HCT116 (cell line): ENCODE measurements around the gene TAF6L. TPM values are rescaled to one million over a fixed set of nuclear protein-coding genes. Genes with fewer than 3 reads are reported as not detected.

Experiments
- ATAC-seq: fragments of 200-7000 bp; cut with Tn5 transposase; 2 replicates; pipeline ENCODE4 v1.9.1; 2020; ENCODE audit warnings: mild to moderate bottlenecking, moderate library complexity
- BruUV-seq: library from RNA; stranded (reverse); fragments of 400-500 nt; replicated peaks from 2 replicates; lab custom pipeline; 2021; lab: Mats Ljungman, UMichigan
- CTCF ChIA-PET: fragments of 300-600 bp; sonication (Branson Sonifier 250); formaldehyde crosslinking; loops from one replicate; lab custom pipeline; 2021; ENCODE audit warnings: antibody characterized with exemption; lab: Charles Lee
- POLR2A ChIA-PET: fragments of 300-600, 350-600 bp; sonication (Branson Sonifier 250); formaldehyde crosslinking; loops from one replicate; lab custom pipeline; 2021; ENCODE audit warnings: antibody characterized with exemption; lab: Charles Lee
- RAD21 ChIA-PET, 2 experiments: fragments of 300-600 bp; sonication (Branson Sonifier 250); formaldehyde crosslinking; loops; one replicate each; lab custom pipeline; 2023; ENCODE audit warnings: low total read pairs in 2 of 2; ENCODE audit not compliant: uncharacterized antibody in 2 of 2, unreplicated experiment in 2 of 2, low non-redundant PET in 1 of 2; lab: Charles Lee
- DNase-seq: peaks from one replicate; pipeline ENCODE4 v3.0.0-alpha.2; 2010; ENCODE audit warnings: low read depth, low spot score
- H2AFZ ChIP-seq: fragments of 200-600 bp; shearing (Covaris generic), sonication (generic); 2 replicates; pipeline ENCODE4 v1.6.1; 2017; ENCODE audit warnings: low read depth, mixed run types, mixed read lengths, antibody characterized with exemption, low read length; ENCODE audit not compliant: poor library complexity, severe bottlenecking
- H3K27ac ChIP-seq: 2 replicates; pipeline ENCODE4 v1.5.1; 2012; ENCODE audit warnings: low read depth, low read length
- H3K27me3 ChIP-seq: fragments of 200-600 bp; sonication (generic); 2 replicates; pipeline ENCODE4 v1.6.1; 2016; ENCODE audit warnings: mixed run types, low read length, mixed read lengths; ENCODE audit not compliant: insufficient read depth
- H3K36me3 ChIP-seq, 2 experiments: fragments of 200-500 bp in 1 of 2; fragments of 200-600 bp in 1 of 2; sonication (Bioruptor generic) in 1 of 2; sonication (generic) in 1 of 2; 2 replicates each; pipeline versions ENCODE4 v1.5.1 to v1.6.1; 2014 to 2016; ENCODE audit warnings: low read length in 2 of 2, inconsistent platforms in 1 of 2, mixed read lengths in 1 of 2, mixed run types in 1 of 2; ENCODE audit not compliant: insufficient read depth in 2 of 2, control insufficient read depth in 1 of 2
- H3K4me1 ChIP-seq, 2 experiments: fragments of 200-600 bp in 1 of 2; sonication (generic) in 1 of 2; 2 replicates each; pipeline versions ENCODE4 v1.5.1 to v1.6.1; 2012 to 2017; ENCODE audit warnings: low read length in 2 of 2, inconsistent platforms in 1 of 2, mild to moderate bottlenecking in 1 of 2, mixed read lengths in 1 of 2, mixed run types in 1 of 2, moderate library complexity in 1 of 2; ENCODE audit not compliant: insufficient read depth in 2 of 2, control insufficient read depth in 1 of 2
- H3K4me2 ChIP-seq: fragments of 200-600 bp; sonication (generic); 2 replicates; pipeline ENCODE4 v1.6.1; 2017; ENCODE audit warnings: mixed run types, low read length, mixed read lengths
- H3K4me3 ChIP-seq, 2 experiments: fragments of 200-600 bp in 1 of 2; sonication (generic) in 1 of 2; replicated peaks in 1 of 2; 2 replicates each; pipeline ENCODE4 v1.5.1; 2011 to 2016; ENCODE audit warnings: low read length in 2 of 2, control low read depth in 1 of 2, low read depth in 1 of 2, mild to moderate bottlenecking in 1 of 2, mixed read lengths in 1 of 2, mixed run types in 1 of 2
- H3K79me2 ChIP-seq: fragments of 200-600 bp; sonication (generic); 2 replicates; pipeline ENCODE4 v1.6.1; 2017; ENCODE audit warnings: mild to moderate bottlenecking, mixed run types, low read length, moderate library complexity, mixed read lengths; ENCODE audit not compliant: insufficient read depth
- H3K9ac ChIP-seq: fragments of 200-600 bp; sonication (generic); 2 replicates; pipeline ENCODE4 v1.6.1; 2016; ENCODE audit warnings: low read length, mixed read lengths
- H3K9me2 ChIP-seq: fragments of 200-600 bp; sonication (generic), shearing (Covaris generic); 2 replicates; pipeline ENCODE4 v1.6.1; 2017; ENCODE audit warnings: mixed run types, mild to moderate bottlenecking, moderate library complexity; ENCODE audit not compliant: insufficient read depth
- H3K9me3 ChIP-seq, 2 experiments: fragments of 200-500 bp in 1 of 2; fragments of 200-600 bp in 1 of 2; sonication (Bioruptor generic) in 1 of 2; sonication (generic) in 1 of 2; 2 replicates each; pipeline ENCODE4 v1.6.1; 2014 to 2017; ENCODE audit warnings: low read length in 2 of 2, mixed read lengths in 2 of 2, inconsistent platforms in 1 of 2, low read depth in 1 of 2, mild to moderate bottlenecking in 1 of 2, mixed run types in 1 of 2, moderate library complexity in 1 of 2; ENCODE audit not compliant: control insufficient read depth in 1 of 2, insufficient read depth in 1 of 2
- H4K20me1 ChIP-seq: fragments of 200-600 bp; sonication (generic), shearing (Covaris generic); 2 replicates; pipeline ENCODE4 v1.6.1; 2017; ENCODE audit warnings: mixed run types, mild to moderate bottlenecking, moderate library complexity; ENCODE audit not compliant: insufficient read depth
- ATF3 ChIP-seq: IDR thresholded peaks from 2 replicates; pipeline ENCODE4 v1.6.1; 2012
- CBX3 ChIP-seq: IDR thresholded peaks from 2 replicates; pipeline ENCODE4 v1.6.1; 2012; ENCODE audit warnings: low read depth
- CEBPB ChIP-seq: IDR thresholded peaks from 2 replicates; pipeline ENCODE4 v1.6.1; 2012; ENCODE audit warnings: low read depth
- CTCF ChIP-seq, 3 experiments: fragments of 200-600 bp in 1 of 3; sonication (generic) in 1 of 3; IDR thresholded peaks in 2 of 3; conservative IDR thresholded peaks in 1 of 3; 2 replicates each; pipeline ENCODE4 v1.5.1; 2012 to 2017; ENCODE audit warnings: low read depth in 2 of 3, low read length in 2 of 3, antibody characterized with exemption in 1 of 3, borderline replicate concordance in 1 of 3, control low read depth in 1 of 3, mild to moderate bottlenecking in 1 of 3, mixed read lengths in 1 of 3, mixed run types in 1 of 3, moderate library complexity in 1 of 3; ENCODE audit not compliant: insufficient read depth in 1 of 3
- ELF1 ChIP-seq: IDR thresholded peaks from 2 replicates; pipeline ENCODE4 v1.6.1; 2012; ENCODE audit warnings: low read depth, borderline replicate concordance
- FOSL1 ChIP-seq: IDR thresholded peaks from 2 replicates; pipeline ENCODE4 v1.6.1; 2012; ENCODE audit warnings: low read depth
- JUND ChIP-seq: IDR thresholded peaks from 2 replicates; pipeline ENCODE4 v1.6.1; 2012
- MAX ChIP-seq: IDR thresholded peaks from 2 replicates; pipeline ENCODE4 v1.6.1; 2012
- RAD21 ChIP-seq: IDR thresholded peaks from 2 replicates; pipeline ENCODE4 v1.6.1; 2012; ENCODE audit warnings: low read depth, mild to moderate bottlenecking
- REST ChIP-seq: IDR thresholded peaks from 2 replicates; pipeline ENCODE4 v1.6.1; 2012; ENCODE audit warnings: low read depth
- SIN3A ChIP-seq: IDR thresholded peaks from 2 replicates; pipeline ENCODE4 v1.6.1; 2012; ENCODE audit warnings: low read depth
- SP1 ChIP-seq: IDR thresholded peaks from 2 replicates; pipeline ENCODE4 v1.6.1; 2012; ENCODE audit warnings: low read depth
- SRF ChIP-seq: IDR thresholded peaks from 2 replicates; pipeline ENCODE4 v1.6.1; 2012; ENCODE audit warnings: low read depth
- YY1 ChIP-seq: IDR thresholded peaks from 2 replicates; pipeline ENCODE4 v1.6.1; 2011; ENCODE audit warnings: low read length, low read depth, moderate library complexity, mild to moderate bottlenecking; ENCODE audit not compliant: insufficient replicate concordance; ENCODE audit errors: extremely low read depth
- ZFX ChIP-seq: fragments of 450-650 bp; IDR thresholded peaks from 2 replicates; pipeline ENCODE4 v1.6.1; 2017
- ZNF274 ChIP-seq: fragments of 200-500 bp; sonication (Bioruptor generic); IDR thresholded peaks from 2 replicates; pipeline ENCODE4 v1.6.1; 2014; ENCODE audit warnings: mild to moderate bottlenecking, low read depth, low read length, inconsistent platforms
- intact Hi-C: fragments of 100-400 bp; cut with micrococcal nuclease; formaldehyde crosslinking; loops from 2 replicates; pipeline ENCODE4 v1.10.0; 2022
- total RNA-seq: library from RNA; stranded (reverse); gene quantifications from one replicate; pipeline ENCODE4 v1.2.1, GENCODE V29; 2021; ENCODE audit not compliant: unreplicated experiment

Gene TAF6L
- total RNA-seq, 1 experiment from 2014 or later = 24.2 TPM

GRCh38 chr11:62817129-62817528, 45.9 kb downstream of the TAF6L start:
- CTCF ChIA-PET = interaction anchor here (0.8 kb wide), 1 partner anchor 12 kb away, joined by 3 read pairs; no protein-coding TSS in a partner anchor
- Histone ChIP-seq H3K36me3 (peaks cover 0 to 15% of the 10 kb centered on the region in 2 experiments; a peak in 3 of 4 replicates), H4K20me1 (no peaks in the 10 kb centered on the region), H2AFZ (no peak overlapping the region), H3K9me3 (no peaks in the 10 kb centered on the region), H3K4me1 (no peaks in the 10 kb centered on the region), H3K9ac (no peak overlapping the region), H3K79me2 (no peaks in the 10 kb centered on the region), H3K27ac (no peak overlapping the region), H3K9me2 (no peaks in the 10 kb centered on the region), H3K4me2 (no peak overlapping the region), H3K27me3 (no peaks in the 10 kb centered on the region), H3K4me3 (no peak overlapping the region)
- intact Hi-C loops = no loop called here
- POLR2A ChIA-PET = interaction anchor here (0.6 to 1.8 kb wide), 3 partner anchors 11 to 24 kb away, joined by 3 to 12 read pairs (median 7); partner anchors contain the start of gene STX5
- TF ChIP-seq SP1 = no peak
- TF ChIP-seq ZNF274 = no peak
- no peak for TF ChIP-seq CEBPB
- TF ChIP-seq CBX3 = no peak
- no peak for TF ChIP-seq RAD21
- no peak for TF ChIP-seq ZFX
- no peak for TF ChIP-seq MAX
- no peak for TF ChIP-seq YY1
- no peak for TF ChIP-seq FOSL1
- TF ChIP-seq ATF3 = no peak
- TF ChIP-seq JUND = no peak
- no peak for TF ChIP-seq CTCF (IDR thresholded peaks at IDR 0.05 in 2 of 3, conservative IDR thresholded peaks at IDR 0.05 in 1 of 3; ENCODE audit: borderline replicate concordance in 1 of 3, insufficient read depth in 1 of 3, low read depth in 2 of 3, low read length in 2 of 3)
- no peak for TF ChIP-seq SRF
- TF ChIP-seq ELF1 = no peak
- no peak for TF ChIP-seq REST
- TF ChIP-seq SIN3A = no peak
- DNase-seq = no peak
- ATAC-seq = no peak
- TSS peak; percentile 23 for BruUV-seq
- RAD21 ChIA-PET = no interaction called here
